OCI-LY3 (cell line): ENCODE measurements around the gene DNASE1L1.

Experiments used
- CTCF ChIP-seq: fragments of 200-600, 300-600 bp; sonication (generic); IDR thresholded peaks from 2 replicates; pipeline ENCODE4 v1.5.1; 2014; ENCODE audit warnings: antibody characterized with exemption, low read length, low read depth
- EZH2phosphoT487 ChIP-seq: fragments of 200-600 bp; shearing (Covaris generic); IDR thresholded peaks from 2 replicates; pipeline ENCODE4 v1.6.1; 2018; ENCODE audit warnings: antibody characterized with exemption, mixed run types, low read depth

- no peak for TF ChIP-seq CTCF
- no peak for TF ChIP-seq EZH2phosphoT487
Observed at GRCh38 chrX:154430479-154430878, 21.4 kb upstream of the DNASE1L1 start.
